H9 (cell line): ENCODE measurements around the gene ZCWPW1. TPM values are rescaled to one million over a fixed set of nuclear protein-coding genes. Genes with fewer than 3 reads are reported as not detected.
"Not testable (repeated sequence)": the region's sequence is repeated elsewhere in the genome, so short reads cannot be mapped to it uniquely, and the experiment has no call there.

ENCODE experiments used
- DNase-seq: peaks from one replicate; pipeline ENCODE4 v3.0.0-alpha.2; 2017
- H2AFZ ChIP-seq: one replicate; pipeline ENCODE4 v1.6.1; 2013; ENCODE audit warnings: mild to moderate bottlenecking, low read length, control low read depth, moderate library complexity
- H2AK5ac ChIP-seq: 2 replicates; pipeline ENCODE4 v1.6.1; 2013; ENCODE audit warnings: low read length, control low read depth, mixed read lengths; ENCODE audit not compliant: insufficient read length
- H2BK120ac ChIP-seq: one replicate; pipeline ENCODE4 v1.6.1; 2013; ENCODE audit warnings: low read depth, mild to moderate bottlenecking, low read length, control low read depth, inconsistent platforms; ENCODE audit not compliant: poor library complexity, severe bottlenecking
- H2BK12ac ChIP-seq: 2 replicates; pipeline ENCODE4 v1.6.1; 2013; ENCODE audit warnings: low read length, control low read depth, mixed read lengths, low read depth; ENCODE audit not compliant: insufficient read length
- H2BK15ac ChIP-seq: 2 replicates; pipeline ENCODE4 v1.6.1; 2013; ENCODE audit warnings: low read depth, low read length, control low read depth
- H2BK20ac ChIP-seq: one replicate; pipeline ENCODE4 v1.6.1; 2013; ENCODE audit warnings: low read depth, mild to moderate bottlenecking, low read length, control low read depth, inconsistent platforms; ENCODE audit not compliant: poor library complexity, severe bottlenecking
- H2BK5ac ChIP-seq: 2 replicates; pipeline ENCODE4 v1.6.1; 2013; ENCODE audit warnings: low read length, control low read depth, mixed read lengths; ENCODE audit not compliant: insufficient read length
- H3K14ac ChIP-seq: 2 replicates; pipeline ENCODE4 v1.6.1; 2013; ENCODE audit warnings: low read length, control low read depth; ENCODE audit not compliant: insufficient read depth
- H3K18ac ChIP-seq: 2 replicates; pipeline ENCODE4 v1.6.1; 2013; ENCODE audit warnings: low read depth, mild to moderate bottlenecking, mixed read lengths, low read length, control low read depth; ENCODE audit not compliant: insufficient read length
- H3K23ac ChIP-seq: 2 replicates; pipeline ENCODE4 v1.6.1; 2013; ENCODE audit warnings: low read length, control low read depth, mixed read lengths, low read depth; ENCODE audit not compliant: insufficient read length
- H3K23me2 ChIP-seq: 2 replicates; pipeline ENCODE4 v1.6.1; 2013; ENCODE audit warnings: low read depth, mild to moderate bottlenecking, mixed read lengths, low read length, control low read depth; ENCODE audit not compliant: insufficient read length, poor library complexity, severe bottlenecking
- H3K27ac ChIP-seq: 2 replicates; pipeline ENCODE4 v1.5.1; 2013; ENCODE audit warnings: low read length, control low read depth, mixed read lengths, low read depth; ENCODE audit not compliant: insufficient read length
- H3K27me3 ChIP-seq: 2 replicates; pipeline ENCODE4 v1.6.1; 2013; ENCODE audit warnings: low read length, control low read depth, inconsistent platforms; ENCODE audit not compliant: insufficient read depth
- H3K4ac ChIP-seq: 2 replicates; pipeline ENCODE4 v1.6.1; 2013; ENCODE audit warnings: low read depth, mild to moderate bottlenecking, control low read depth, inconsistent platforms, low read length, moderate library complexity
- H3K4me1 ChIP-seq: 2 replicates; pipeline ENCODE4 v1.6.1; 2013; ENCODE audit warnings: low read length, control low read depth, inconsistent platforms; ENCODE audit not compliant: insufficient read depth
- H3K4me2 ChIP-seq: 2 replicates; pipeline ENCODE4 v1.6.1; 2013; ENCODE audit warnings: low read length, control low read depth, mixed read lengths; ENCODE audit not compliant: insufficient read length, insufficient read depth
- H3K56ac ChIP-seq: 2 replicates; pipeline ENCODE4 v1.6.1; 2013; ENCODE audit warnings: low read depth, mild to moderate bottlenecking, mixed read lengths, low read length, control low read depth; ENCODE audit not compliant: insufficient read length
- H3K79me1 ChIP-seq: 2 replicates; pipeline ENCODE4 v1.6.1; 2013; ENCODE audit warnings: low read depth, mild to moderate bottlenecking, moderate library complexity, low read length, control low read depth, inconsistent platforms; ENCODE audit not compliant: insufficient read depth, poor library complexity, severe bottlenecking
- H3K79me2 ChIP-seq: 2 replicates; pipeline ENCODE4 v1.6.1; 2013; ENCODE audit warnings: low read length, control low read depth, inconsistent platforms; ENCODE audit not compliant: insufficient read depth
- H3K9ac ChIP-seq: 2 replicates; pipeline ENCODE4 v1.6.1; 2013; ENCODE audit warnings: low read length, control low read depth, mixed read lengths; ENCODE audit not compliant: insufficient read length; ENCODE audit errors: extremely low read depth
- H3K9me3 ChIP-seq: one replicate; pipeline ENCODE4 v1.6.1; 2013; ENCODE audit warnings: low read depth, low read length, inconsistent platforms; ENCODE audit not compliant: control insufficient read depth
- H3T11ph ChIP-seq: one replicate; pipeline ENCODE4 v1.6.1; 2013; ENCODE audit warnings: mild to moderate bottlenecking, low read length, control low read depth, inconsistent platforms
- H4K20me1 ChIP-seq: one replicate; pipeline ENCODE4 v1.6.1; 2013; ENCODE audit not compliant: control insufficient read depth, insufficient read length, insufficient read depth
- H4K5ac ChIP-seq: 2 replicates; pipeline ENCODE4 v1.6.1; 2013; ENCODE audit warnings: low read depth, mild to moderate bottlenecking, mixed read lengths, low read length, control low read depth; ENCODE audit not compliant: insufficient read length
- H4K8ac ChIP-seq: replicated peaks from 2 replicates; pipeline ENCODE4 v1.6.1; 2013; ENCODE audit warnings: low read length, control low read depth, mixed read lengths, low read depth; ENCODE audit not compliant: insufficient read length
- H4K91ac ChIP-seq: 2 replicates; pipeline ENCODE4 v1.6.1; 2013; ENCODE audit warnings: low read depth, mild to moderate bottlenecking, moderate library complexity, mixed read lengths, low read length, control low read depth; ENCODE audit not compliant: insufficient read length
- H3K27ac Mint-ChIP-seq, 3 experiments: 2 replicates in 2 of 3; 3 replicates in 1 of 3; pipeline ENCODE4 v1.8.0; 2020 to 2021; ENCODE audit warnings: mixed read lengths in 3 of 3, mild to moderate bottlenecking in 1 of 3, moderate library complexity in 1 of 3
- H3K27me3 Mint-ChIP-seq: 2 replicates; pipeline ENCODE4 v1.8.0; 2021; ENCODE audit warnings: low read depth, mild to moderate bottlenecking, moderate library complexity, mixed read lengths
- H3K36me3 Mint-ChIP-seq, 3 experiments: 2 replicates in 2 of 3; 3 replicates in 1 of 3; pipeline ENCODE4 v1.8.0; 2020 to 2021; ENCODE audit warnings: low read depth in 3 of 3, mixed read lengths in 3 of 3; ENCODE audit not compliant: insufficient read depth in 1 of 3
- H3K4me1 Mint-ChIP-seq, 2 experiments: 2 replicates each; pipeline ENCODE4 v1.8.0; 2020; ENCODE audit warnings: mixed read lengths in 2 of 2
- H3K4me3 Mint-ChIP-seq, 2 experiments: 2 replicates in 1 of 2; 3 replicates in 1 of 2; pipeline ENCODE4 v1.8.0; 2020 to 2021; ENCODE audit warnings: mild to moderate bottlenecking in 2 of 2, mixed read lengths in 2 of 2, moderate library complexity in 1 of 2
- H3K9me3 Mint-ChIP-seq, 2 experiments: 2 replicates in 1 of 2; 3 replicates in 1 of 2; pipeline ENCODE4 v1.8.0; 2020; ENCODE audit warnings: mild to moderate bottlenecking in 2 of 2, mixed read lengths in 2 of 2, moderate library complexity in 1 of 2
- WGBS: extraction: QIAGEN DNeasy Blood & Tissue Kit; methylation state at CpG from one replicate; pipeline ENCODE4 v1.1.7; 2013; ENCODE audit warnings: missing lambda C conversion rate, low lambda C conversion rate, mixed read lengths; ENCODE audit not compliant: insufficient read length; ENCODE audit errors: extremely low coverage; 5-methylcytosine and 5-hydroxymethylcytosine counted together
- total RNA-seq: library from RNA; stranded (reverse); gene quantifications from 2 replicates; pipeline ENCODE4 v1.2.1, GENCODE V29; 2021
- TF ChIP-seq, protein P1 (sequence below): fragments of 200-600 bp; sonication (generic); conservative IDR thresholded peaks from 3 replicates; pipeline ENCODE4 v1.8.0; 2021; ENCODE audit warnings: antibody characterized with exemption, mild to moderate bottlenecking

ZCWPW1 gene
- total RNA-seq, 1 experiment from 2014 or later: 1.1 TPM

DNA sequence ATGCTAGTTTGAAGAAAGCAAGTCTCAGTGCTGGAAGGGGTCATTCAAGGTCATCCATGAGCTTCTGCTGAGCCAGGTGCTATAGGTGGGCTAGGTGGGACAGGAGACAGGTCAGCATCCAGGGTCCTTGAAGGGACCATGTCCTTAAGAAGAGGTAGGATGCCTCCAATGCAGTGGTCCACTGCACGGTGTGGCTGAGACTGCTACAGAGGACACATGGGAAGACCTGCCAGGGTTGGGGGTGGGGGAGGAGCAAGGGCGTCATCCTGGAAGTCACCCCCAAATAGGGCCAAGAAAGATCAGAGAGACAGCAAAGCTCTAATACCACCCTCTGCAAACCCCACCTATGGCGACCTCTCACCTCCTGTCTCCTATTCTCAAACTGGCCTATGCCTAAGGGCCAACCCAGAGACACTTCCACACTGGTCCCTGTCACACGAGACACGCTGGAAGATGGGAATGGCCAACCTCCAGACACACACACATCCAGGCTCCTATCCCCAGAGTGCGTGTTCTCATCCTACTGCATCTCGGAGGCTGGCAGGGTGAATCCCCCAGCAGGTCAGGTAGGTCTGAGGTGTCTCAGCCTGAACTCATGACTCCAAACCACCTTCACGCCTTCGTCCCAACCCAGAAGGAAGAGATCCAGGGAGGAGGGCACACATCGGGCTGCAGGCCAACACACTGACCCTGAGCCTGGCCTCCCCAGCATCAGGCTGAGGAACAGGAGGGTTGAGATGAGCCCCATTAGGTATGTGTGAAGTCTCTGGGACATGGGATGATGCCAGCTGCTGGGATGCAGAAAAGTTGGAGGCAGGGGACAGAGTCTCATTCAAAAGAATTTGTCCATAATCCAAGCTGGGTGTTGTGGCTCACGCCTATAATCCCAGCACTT lies 13.4 kb upstream of the ZCWPW1 start:
- H2BK20ac ChIP-seq: no peak overlapping the region
- H4K8ac ChIP-seq: no peak overlapping the region
- H3K9ac ChIP-seq: no peak overlapping the region
- H3K27ac ChIP-seq: no peak overlapping the region
- H4K91ac ChIP-seq: no peak overlapping the region
- no peak overlapping the region for H2BK120ac ChIP-seq
- H4K20me1 ChIP-seq: no peaks in the 10 kb centered on the region
- H3K23ac ChIP-seq: no peak overlapping the region
- H3K36me3 Mint-ChIP-seq: peaks cover 0 to 14% (median 0%) of the 10 kb centered on the region in 3 experiments; a peak in 2 of 7 replicates
- H3K14ac ChIP-seq: no peak overlapping the region; the same call in 1 of the 2 replicates
- H3K23me2 ChIP-seq: no peaks in the 10 kb centered on the region
- no peak overlapping the region for H3K4me2 ChIP-seq
- peak overlapping the region in 1 of 3 experiments; percentile 3; a peak in 1 of 7 replicates for H3K27ac Mint-ChIP-seq
- H2BK12ac ChIP-seq: no peak overlapping the region
- H2AFZ ChIP-seq: no peak overlapping the region
- H3K4me3 Mint-ChIP-seq: no peak overlapping the region
- no peak for DNase-seq
- WGBS: no CpG with 5 or more reads among the region's 11 CpGs
- no peaks in the 10 kb centered on the region for H3K27me3 ChIP-seq
- H3K18ac ChIP-seq: no peak overlapping the region
- no peak overlapping the region for H4K5ac ChIP-seq
- no peak overlapping the region for H3K56ac ChIP-seq
- no peak overlapping the region for H2AK5ac ChIP-seq
- no peaks in the 10 kb centered on the region for H3K4me1 ChIP-seq
- no peak overlapping the region for H2BK15ac ChIP-seq
- H3K9me3 Mint-ChIP-seq: no peaks in the 10 kb centered on the region
- no peak overlapping the region for H3T11ph ChIP-seq
- TF ChIP-seq, protein P1, sequence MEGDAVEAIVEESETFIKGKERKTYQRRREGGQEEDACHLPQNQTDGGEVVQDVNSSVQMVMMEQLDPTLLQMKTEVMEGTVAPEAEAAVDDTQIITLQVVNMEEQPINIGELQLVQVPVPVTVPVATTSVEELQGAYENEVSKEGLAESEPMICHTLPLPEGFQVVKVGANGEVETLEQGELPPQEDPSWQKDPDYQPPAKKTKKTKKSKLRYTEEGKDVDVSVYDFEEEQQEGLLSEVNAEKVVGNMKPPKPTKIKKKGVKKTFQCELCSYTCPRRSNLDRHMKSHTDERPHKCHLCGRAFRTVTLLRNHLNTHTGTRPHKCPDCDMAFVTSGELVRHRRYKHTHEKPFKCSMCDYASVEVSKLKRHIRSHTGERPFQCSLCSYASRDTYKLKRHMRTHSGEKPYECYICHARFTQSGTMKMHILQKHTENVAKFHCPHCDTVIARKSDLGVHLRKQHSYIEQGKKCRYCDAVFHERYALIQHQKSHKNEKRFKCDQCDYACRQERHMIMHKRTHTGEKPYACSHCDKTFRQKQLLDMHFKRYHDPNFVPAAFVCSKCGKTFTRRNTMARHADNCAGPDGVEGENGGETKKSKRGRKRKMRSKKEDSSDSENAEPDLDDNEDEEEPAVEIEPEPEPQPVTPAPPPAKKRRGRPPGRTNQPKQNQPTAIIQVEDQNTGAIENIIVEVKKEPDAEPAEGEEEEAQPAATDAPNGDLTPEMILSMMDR: no peak
- no peaks in the 10 kb centered on the region for H3K79me1 ChIP-seq
- H3K9me3 ChIP-seq: no peaks in the 10 kb centered on the region
- H2BK5ac ChIP-seq: no peak overlapping the region
- peaks cover 6 to 9% of the 10 kb centered on the region in 2 experiments for H3K4me1 Mint-ChIP-seq
- H3K4ac ChIP-seq: no peak overlapping the region
- H3K27me3 Mint-ChIP-seq: no peaks in the 10 kb centered on the region
- H3K79me2 ChIP-seq: no peaks in the 10 kb centered on the region

DNA sequence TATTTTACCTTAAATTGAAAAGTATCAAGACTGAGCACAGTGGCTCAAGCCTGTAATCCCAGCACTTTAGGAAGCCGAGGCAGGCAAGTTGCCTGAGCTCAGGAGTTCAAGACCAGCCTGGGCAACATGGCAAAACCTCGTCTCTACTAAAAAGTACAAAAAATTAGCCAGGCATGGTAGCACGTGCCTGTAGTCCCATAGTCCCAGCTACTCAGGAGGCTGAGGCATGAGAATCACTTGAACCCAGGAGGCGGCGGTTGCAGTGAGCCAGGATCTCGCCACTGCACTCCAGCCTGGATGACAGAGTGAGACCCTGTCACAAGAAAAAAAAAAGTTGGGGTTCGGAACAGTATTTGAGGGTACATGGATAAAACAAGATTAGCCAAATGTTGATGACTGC lies 10.7 kb upstream of the ZCWPW1 start:
- H2BK120ac ChIP-seq, H2BK20ac ChIP-seq, H2BK5ac ChIP-seq, H3K79me1 ChIP-seq, H3T11ph ChIP-seq, H4K8ac ChIP-seq, H3K4me1 ChIP-seq, H3K4ac ChIP-seq, H2AK5ac ChIP-seq, H3K23me2 ChIP-seq, H3K27me3 ChIP-seq, H4K91ac ChIP-seq, H3K4me2 ChIP-seq, H3K9me3 Mint-ChIP-seq, H2AFZ ChIP-seq, H2BK15ac ChIP-seq, H2BK12ac ChIP-seq, H3K56ac ChIP-seq, H3K79me2 ChIP-seq, H4K20me1 ChIP-seq, H3K4me3 Mint-ChIP-seq, H3K23ac ChIP-seq, H3K18ac ChIP-seq, DNase-seq, H3K14ac ChIP-seq, H3K27ac ChIP-seq, H3K9me3 ChIP-seq, H3K27me3 Mint-ChIP-seq, H3K27ac Mint-ChIP-seq, H3K9ac ChIP-seq, H4K5ac ChIP-seq: not testable (repeated sequence)
- Mint-ChIP-seq H3K4me1 (peaks cover 11% of the 10 kb centered on the region in 2 experiments), H3K36me3 (peaks cover 7 to 30% (median 10%) of the 10 kb centered on the region in 3 experiments)
- WGBS: no CpG with 5 or more reads among the region's 7 CpGs
